ENCODE data around the gene PFKFB3. TPM values are rescaled to one million over a fixed set of nuclear protein-coding genes. Genes with fewer than 3 reads are reported as not detected.

Gene PFKFB3
- total and polyA plus RNA-seq, 9 of the 15 experiments (the other 6 are each of a cell fraction or from before 2014, with no cell fraction given), result 0.46 to 21.6 (median 7.8) TPM

DNA sequence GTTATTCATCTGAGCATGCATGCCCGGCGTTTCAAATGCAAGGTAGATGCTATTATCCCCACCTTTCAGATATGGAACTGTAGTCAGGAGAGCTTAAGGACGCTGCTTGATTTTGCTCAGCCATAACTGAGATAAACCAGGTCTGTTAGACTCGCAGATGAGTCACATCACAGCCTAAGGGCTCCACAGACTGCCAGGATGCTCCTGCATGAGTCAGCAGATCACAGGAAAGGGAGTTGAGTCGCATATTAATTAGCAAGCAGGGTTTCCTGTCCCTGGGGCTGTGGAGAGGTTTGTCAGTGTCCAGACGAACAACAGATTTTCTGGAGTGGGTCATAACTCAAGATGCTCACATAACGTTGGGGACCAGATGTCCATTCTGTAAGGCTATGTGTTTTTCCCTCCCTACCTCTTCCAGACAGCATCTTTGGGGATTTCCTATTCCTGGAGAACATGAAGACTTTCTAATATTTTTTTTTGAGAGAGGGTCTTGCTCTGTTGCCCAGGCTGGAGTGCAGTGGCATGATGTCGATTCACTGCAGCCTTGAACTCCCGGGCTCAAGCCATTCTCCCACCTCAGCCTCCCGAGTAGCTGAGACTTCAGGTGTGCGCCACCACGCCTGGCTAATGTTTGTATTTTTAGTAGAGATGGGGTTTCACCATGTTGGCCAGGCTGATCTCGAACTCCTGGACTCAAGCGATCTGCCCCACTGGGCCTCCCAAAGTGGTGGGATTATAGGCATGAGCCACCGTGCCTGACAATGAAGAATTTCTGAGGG, 36.7 kb downstream of the PFKFB3 start:
- Histone ChIP-seq H3K79me2 (ENCODE audit: control insufficient read depth, insufficient read depth, low read length) (no peaks in the 10 kb centered on the region), H3K27ac (ENCODE audit: extremely low read depth, low read depth, low read length) (peak overlapping the region; percentile 23; the same call in 1 of the 3 replicates), H3K4me3 (no peak overlapping the region), H3K9me1 (ENCODE audit: control insufficient read depth, insufficient read depth, low read length) (no peaks in the 10 kb centered on the region), H3K9ac (ENCODE audit: insufficient read depth in 1 of 2, low read depth in 2 of 2, low read length in 2 of 2) (no peak overlapping the region), H3K9me3 (replicated peaks; ENCODE audit: control insufficient read depth, insufficient read depth, low read depth, low read length) (no peaks in the 10 kb centered on the region), H3K4me2 (ENCODE audit: insufficient read depth, low read length) (peak overlapping the region; percentile 9; the same call in 1 of the 2 replicates), H3K36me3 (ENCODE audit: control insufficient read depth, insufficient read depth, low read length) (no peaks in the 10 kb centered on the region), H3K4me1 (replicated peaks in 1 of 2; ENCODE audit: control insufficient read depth in 2 of 2, insufficient read depth in 2 of 2, low read length in 2 of 2) (peaks cover 0 to 5% of the 10 kb centered on the region in 2 experiments; a peak in 1 of 5 replicates), H3K27me3 (ENCODE audit: control insufficient read depth in 2 of 2, insufficient read depth in 2 of 2, low read length in 2 of 2) (no peaks in the 10 kb centered on the region), H4K20me1 (replicated peaks; ENCODE audit: control insufficient read depth, insufficient read depth, low read length) (no peaks in the 10 kb centered on the region), H2AFZ (ENCODE audit: low read depth, low read length) (no peak overlapping the region)
- WGBS (ENCODE audit: insufficient coverage, low coverage, missing lambda C conversion rate), result 45% methylated on average over 15 of the region's 15 CpGs
- BruUV-seq (replicated peaks), result no TSS peak
- FAIRE-seq, result peak; percentile 100
- ChIA-PET CTCF (ENCODE audit: low intra/inter-chr PET ratio) (no interaction called here), POLR2A (no interaction called here)
- in situ Hi-C loops (cut with MboI) (no loop called here), intact Hi-C loops (cut with micrococcal nuclease) (no loop called here)
- DNase-seq (ENCODE audit: extremely low read depth in 1 of 4, low spot score in 3 of 4), result peak; percentile 65 to 90 (median 77)
- ATAC-seq, result peak; percentile 98
- no peak for TF ChIP-seq ELF1 (tag; IDR thresholded peaks at IDR 0.05)
- peak; percentile 98 for TF ChIP-seq FOSL1 (tag; conservative IDR thresholded peaks at IDR 0.05)
- peak; percentile 73 for TF ChIP-seq CREM (IDR thresholded peaks at IDR 0.05; ENCODE audit: low read depth)
- peak in 1 of 2 experiments; percentile 97; a peak in 2 of 4 replicates for TF ChIP-seq RCOR1 (IDR thresholded peaks at IDR 0.05; ENCODE audit: borderline replicate concordance in 1 of 2, low read depth in 2 of 2, low read length in 2 of 2)
- TF ChIP-seq BACH1 (tag; IDR thresholded peaks at IDR 0.05), result peak; percentile 97
- 0 out of 2 replicates have a peak, but pooled peaks have one; percentile 30 for TF ChIP-seq NBN (IDR thresholded peaks at IDR 0.05; ENCODE audit: low read depth)
- TF ChIP-seq BCL6 (CRISPR knock-in tag; IDR thresholded peaks at IDR 0.05), result no peak
- TF ChIP-seq ETV5 (CRISPR knock-in tag; IDR thresholded peaks at IDR 0.05; ENCODE audit: low read depth), result peak; percentile 46; the same call in 1 of the 2 replicates
- TF ChIP-seq, protein P1, sequence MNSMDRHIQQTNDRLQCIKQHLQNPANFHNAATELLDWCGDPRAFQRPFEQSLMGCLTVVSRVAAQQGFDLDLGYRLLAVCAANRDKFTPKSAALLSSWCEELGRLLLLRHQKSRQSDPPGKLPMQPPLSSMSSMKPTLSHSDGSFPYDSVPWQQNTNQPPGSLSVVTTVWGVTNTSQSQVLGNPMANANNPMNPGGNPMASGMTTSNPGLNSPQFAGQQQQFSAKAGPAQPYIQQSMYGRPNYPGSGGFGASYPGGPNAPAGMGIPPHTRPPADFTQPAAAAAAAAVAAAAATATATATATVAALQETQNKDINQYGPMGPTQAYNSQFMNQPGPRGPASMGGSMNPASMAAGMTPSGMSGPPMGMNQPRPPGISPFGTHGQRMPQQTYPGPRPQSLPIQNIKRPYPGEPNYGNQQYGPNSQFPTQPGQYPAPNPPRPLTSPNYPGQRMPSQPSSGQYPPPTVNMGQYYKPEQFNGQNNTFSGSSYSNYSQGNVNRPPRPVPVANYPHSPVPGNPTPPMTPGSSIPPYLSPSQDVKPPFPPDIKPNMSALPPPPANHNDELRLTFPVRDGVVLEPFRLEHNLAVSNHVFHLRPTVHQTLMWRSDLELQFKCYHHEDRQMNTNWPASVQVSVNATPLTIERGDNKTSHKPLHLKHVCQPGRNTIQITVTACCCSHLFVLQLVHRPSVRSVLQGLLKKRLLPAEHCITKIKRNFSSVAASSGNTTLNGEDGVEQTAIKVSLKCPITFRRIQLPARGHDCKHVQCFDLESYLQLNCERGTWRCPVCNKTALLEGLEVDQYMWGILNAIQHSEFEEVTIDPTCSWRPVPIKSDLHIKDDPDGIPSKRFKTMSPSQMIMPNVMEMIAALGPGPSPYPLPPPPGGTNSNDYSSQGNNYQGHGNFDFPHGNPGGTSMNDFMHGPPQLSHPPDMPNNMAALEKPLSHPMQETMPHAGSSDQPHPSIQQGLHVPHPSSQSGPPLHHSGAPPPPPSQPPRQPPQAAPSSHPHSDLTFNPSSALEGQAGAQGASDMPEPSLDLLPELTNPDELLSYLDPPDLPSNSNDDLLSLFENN (IDR thresholded peaks at IDR 0.05; ENCODE audit: low read depth in 2 of 2, low read length in 2 of 2), result no peak
- peak; percentile 91 for TF ChIP-seq CTBP1 (IDR thresholded peaks at IDR 0.05; ENCODE audit: borderline replicate concordance)
- no peak for TF ChIP-seq KAT2B (IDR thresholded peaks at IDR 0.05; ENCODE audit: low read depth, low read length)
- TF ChIP-seq STAG1 (CRISPR knock-in tag; IDR thresholded peaks at IDR 0.05; ENCODE audit: borderline replicate concordance), result no peak
- TF ChIP-seq NR4A1 (CRISPR knock-in tag; IDR thresholded peaks at IDR 0.05), result no peak
- no peak for TF ChIP-seq NR4A1 (tag; IDR thresholded peaks at IDR 0.05)
- TF ChIP-seq TAF7 (tag; IDR thresholded peaks at IDR 0.05), result no peak
- peak; percentile 52; the same call in 1 of the 2 replicates for TF ChIP-seq SMAD4 (CRISPR knock-in tag; conservative IDR thresholded peaks at IDR 0.05)
- no peak for TF ChIP-seq CC2D1A (IDR thresholded peaks at IDR 0.05)
- 0 out of 4 replicates have a peak, but pooled peaks of 1 of the 2 experiments have one; percentile 29 for TF ChIP-seq TRIM24 (IDR thresholded peaks at IDR 0.05)
- no peak for TF ChIP-seq FOXA1 (IDR thresholded peaks at IDR 0.05; ENCODE audit: borderline replicate concordance)
- TF ChIP-seq, protein P2, sequence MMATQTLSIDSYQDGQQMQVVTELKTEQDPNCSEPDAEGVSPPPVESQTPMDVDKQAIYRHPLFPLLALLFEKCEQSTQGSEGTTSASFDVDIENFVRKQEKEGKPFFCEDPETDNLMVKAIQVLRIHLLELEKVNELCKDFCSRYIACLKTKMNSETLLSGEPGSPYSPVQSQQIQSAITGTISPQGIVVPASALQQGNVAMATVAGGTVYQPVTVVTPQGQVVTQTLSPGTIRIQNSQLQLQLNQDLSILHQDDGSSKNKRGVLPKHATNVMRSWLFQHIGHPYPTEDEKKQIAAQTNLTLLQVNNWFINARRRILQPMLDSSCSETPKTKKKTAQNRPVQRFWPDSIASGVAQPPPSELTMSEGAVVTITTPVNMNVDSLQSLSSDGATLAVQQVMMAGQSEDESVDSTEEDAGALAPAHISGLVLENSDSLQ (IDR thresholded peaks at IDR 0.05), result 0 out of 2 replicates have a peak, but pooled peaks have one; percentile 8
